Left ventricle myocardium inferior (tissue), 1 donor: ENCODE data around the gene ACTR5. TPM values are rescaled to one million over a fixed set of nuclear protein-coding genes. Genes with fewer than 3 reads are reported as not detected.

Source experiments
- DNase-seq: peaks from one replicate; pipeline ENCODE4 v3.0.0-alpha.2; 2020
- H3K27ac ChIP-seq: fragments of 200-600 bp; replicated peaks from 2 replicates; pipeline ENCODE4 v1.8.0; 2021
- H3K27me3 ChIP-seq: fragments of 200-600 bp; 2 replicates; pipeline ENCODE4 v1.8.0; 2021; ENCODE audit warnings: low read depth
- H3K36me3 ChIP-seq: fragments of 200-600 bp; 2 replicates; pipeline ENCODE4 v1.8.0; 2021
- H3K4me1 ChIP-seq: fragments of 200-600 bp; 2 replicates; pipeline ENCODE4 v1.8.0; 2021
- H3K4me3 ChIP-seq: fragments of 200-600 bp; 2 replicates; pipeline ENCODE4 v1.8.0; 2021; ENCODE audit warnings: mild to moderate bottlenecking, moderate library complexity
- H3K9me3 ChIP-seq: fragments of 200-600 bp; replicated peaks from 2 replicates; pipeline ENCODE4 v1.8.0; 2021
- CTCF ChIP-seq: fragments of 200-600 bp; IDR thresholded peaks from 2 replicates; pipeline ENCODE4 v1.8.0; 2021; ENCODE audit warnings: antibody characterized with exemption, mild to moderate bottlenecking, borderline replicate concordance
- intact Hi-C: fragments of 100-400 bp; cut with micrococcal nuclease; formaldehyde crosslinking; loops from one replicate; pipeline ENCODE4 v1.11.0; 2022
- total RNA-seq: library from RNA; stranded (reverse); fragmentation: NEBNext Ultra II Directional; extraction: Animal tissue kit (Norgen Biotek cat#: 25700); gene quantifications from one replicate; pipeline ENCODE4 v1.2.1, GENCODE V29; 2021
- donor health status: DM: no; HTN: yes; CAD: no; lungs with severe emphysema.

ACTR5 gene
- total RNA-seq, 1 donor from 2014 or later = 3.1 TPM

GRCh38 chr20:38818113-38819065, 70.1 kb downstream of the ACTR5 start:
- DNase-seq = no peak
- Histone ChIP-seq H3K27ac (no peak overlapping the region), H3K4me3 (no peak overlapping the region), H3K36me3 (no peaks in the 10 kb centered on the region), H3K27me3 (no peaks in the 10 kb centered on the region), H3K9me3 (peaks cover 10% of the 10 kb centered on the region), H3K4me1 (peaks cover 26% of the 10 kb centered on the region)
- intact Hi-C loops = no loop called here
- no peak for TF ChIP-seq CTCF

Other genes starting within 250 kb of the ACTR5 start
- gene ADIG, start 167.3 kb upstream of the ACTR5 start, total RNA-seq = not detected
- not detected for gene ARHGAP40, start 146.7 kb upstream of the ACTR5 start, total RNA-seq
- not detected for gene SLC32A1, start 24.0 kb upstream of the ACTR5 start, total RNA-seq
- 6.3 TPM for gene PPP1R16B, start 57.2 kb downstream of the ACTR5 start, total RNA-seq
- gene FAM83D, start 178.0 kb downstream of the ACTR5 start, total RNA-seq = 0.77 TPM
- gene DHX35, start 213.9 kb downstream of the ACTR5 start, total RNA-seq = 15.8 TPM